ENCODE measurements around the gene MX1. TPM values are rescaled to one million over a fixed set of nuclear protein-coding genes. Genes with fewer than 3 reads are reported as not detected.
"Not testable (repeated sequence)": the region's sequence is repeated elsewhere in the genome, so short reads cannot be mapped to it uniquely, and the experiment has no call there.

MX1 gene
- total RNA-seq, 1 donor from 2014 or later = 19.4 TPM

DNA sequence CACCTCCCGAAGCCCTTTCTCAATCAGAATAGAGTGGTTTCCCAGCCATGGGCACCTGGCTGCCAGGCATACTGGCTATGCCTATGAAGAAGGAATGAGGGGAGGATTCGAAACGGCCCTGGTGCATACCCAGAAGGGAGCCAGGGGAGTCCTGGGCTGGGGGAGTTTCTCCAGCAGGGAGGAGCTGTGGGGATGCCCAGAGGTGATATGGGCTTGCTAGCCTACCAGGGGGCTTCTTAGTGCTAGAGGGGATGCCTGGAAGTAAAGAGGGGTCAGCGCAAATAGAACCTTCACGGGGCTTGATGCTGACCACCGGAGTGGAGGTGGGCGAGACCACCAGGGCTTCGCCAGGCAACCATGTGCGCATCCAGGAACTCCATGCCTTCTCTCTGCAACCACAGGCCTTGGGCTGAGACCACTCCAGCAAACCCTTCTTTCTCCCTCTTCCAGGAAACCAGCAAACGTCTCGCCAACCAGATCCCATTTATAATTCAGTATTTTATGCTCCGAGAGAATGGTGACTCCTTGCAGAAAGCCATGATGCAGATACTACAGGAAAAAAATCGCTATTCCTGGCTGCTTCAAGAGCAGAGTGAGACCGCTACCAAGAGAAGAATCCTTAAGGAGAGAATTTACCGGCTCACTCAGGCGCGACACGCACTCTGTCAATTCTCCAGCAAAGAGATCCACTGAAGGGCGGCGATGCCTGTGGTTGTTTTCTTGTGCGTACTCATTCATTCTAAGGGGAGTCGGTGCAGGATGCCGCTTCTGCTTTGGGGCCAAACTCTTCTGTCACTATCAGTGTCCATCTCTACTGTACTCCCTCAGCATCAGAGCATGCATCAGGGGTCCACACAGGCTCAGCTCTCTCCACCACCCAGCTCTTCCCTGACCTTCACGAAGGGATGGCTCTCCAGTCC, 18.2 kb upstream of the MX1 start:
- no peak for DNase-seq

DNA sequence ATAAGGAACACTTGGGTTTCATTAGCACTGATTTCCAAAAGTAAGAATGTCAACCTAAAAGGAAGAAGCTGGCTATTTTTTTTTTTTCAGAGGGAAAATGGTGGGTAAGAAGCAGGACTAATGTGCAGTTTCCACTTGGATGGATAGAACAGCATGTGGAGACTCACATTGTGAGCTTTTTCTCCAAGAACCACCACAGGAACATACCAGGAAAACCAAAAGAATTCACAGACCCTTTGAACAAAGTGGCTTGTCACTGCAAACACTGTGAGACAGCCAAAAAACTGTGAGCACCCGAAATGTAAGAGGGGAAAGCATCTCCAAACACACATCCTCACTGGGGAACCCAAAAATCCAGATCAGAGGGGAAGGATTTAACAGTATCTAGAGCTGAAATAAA, 15.7 kb upstream of the MX1 start:
- no peak for DNase-seq

DNA sequence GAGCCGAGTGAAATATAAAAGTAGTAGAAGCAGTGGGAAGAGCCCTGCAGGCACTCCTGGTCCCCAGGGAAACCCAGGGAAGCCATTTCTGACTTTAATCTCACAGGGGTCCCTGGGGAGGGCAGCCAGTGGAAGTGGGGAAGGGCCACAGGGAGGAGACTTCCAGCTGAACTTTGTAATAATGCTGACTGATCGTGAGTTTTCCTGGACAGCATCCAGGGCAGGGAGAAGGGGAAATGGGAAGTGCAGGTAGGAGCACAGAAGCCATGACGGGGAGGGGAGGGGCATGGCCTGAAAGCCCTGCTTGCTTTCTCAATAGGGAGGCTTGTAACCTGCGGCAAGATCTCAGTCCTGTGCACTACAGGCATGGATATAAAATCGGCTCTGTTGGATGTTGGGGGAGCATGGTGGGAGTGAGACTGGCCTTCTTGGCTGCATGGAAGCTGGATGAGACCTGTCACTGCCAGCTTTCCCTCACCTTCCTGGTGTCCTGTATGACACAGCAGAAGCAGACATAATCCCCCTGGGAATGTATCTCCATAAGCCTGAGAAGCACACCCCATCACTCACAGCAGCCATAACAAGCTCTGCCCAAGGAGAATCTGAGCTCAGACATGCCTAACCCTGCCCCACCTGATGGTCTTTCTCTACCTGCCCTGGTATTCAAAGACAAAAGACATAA, 15.1 kb upstream of the MX1 start:
- no peak for DNase-seq

DNA sequence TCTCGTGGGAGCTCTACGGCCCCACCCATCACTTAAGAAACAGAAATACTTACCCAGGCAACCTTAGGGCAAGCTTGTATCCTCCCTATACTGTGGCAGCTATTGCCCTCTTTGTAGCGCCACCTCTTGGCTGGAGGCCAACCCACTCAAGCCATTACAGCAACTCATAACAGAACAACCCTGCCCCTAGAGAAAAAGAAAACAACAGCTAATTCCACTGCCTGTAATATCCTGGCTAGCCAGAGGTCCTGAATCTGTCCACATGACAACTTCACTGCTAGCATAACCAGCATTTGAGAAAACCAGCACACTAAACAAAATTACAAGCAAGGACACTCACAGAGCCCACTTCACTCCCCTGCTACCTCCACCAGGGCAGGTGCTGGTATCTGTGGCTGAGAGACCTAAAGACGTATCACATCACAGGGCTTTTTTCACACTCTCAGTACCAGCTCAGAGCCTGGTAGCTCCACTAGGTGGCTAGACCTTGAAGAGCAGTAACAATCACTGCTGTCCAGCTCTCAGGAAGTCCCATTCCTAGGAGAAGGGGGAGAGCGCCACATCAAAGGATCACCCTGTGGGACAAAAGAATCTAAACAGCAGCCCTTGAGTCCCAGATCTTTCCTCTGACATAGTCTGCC, 14.5 kb upstream of the MX1 start:
- DNase-seq = no peak

DNA sequence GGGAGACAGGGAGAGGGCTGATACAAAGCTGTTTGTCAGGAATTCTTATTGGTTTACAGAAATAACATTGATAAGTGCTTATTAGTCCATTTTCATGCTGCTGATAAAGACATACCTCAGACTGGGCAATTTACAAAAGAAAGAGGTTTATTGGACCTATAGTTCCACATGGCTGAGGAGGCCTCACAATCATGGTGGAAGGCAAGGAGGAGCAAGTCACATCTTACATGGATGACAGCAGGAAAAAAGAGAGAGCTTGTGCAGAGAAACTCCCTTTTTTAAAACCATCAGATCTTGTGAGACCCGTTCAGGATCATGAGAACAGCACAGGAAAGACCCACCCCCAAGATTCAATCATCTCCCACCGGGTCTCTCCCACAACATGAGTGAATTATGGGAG, 8.5 kb upstream of the MX1 start:
- DNase-seq = not testable (repeated sequence)

DNA sequence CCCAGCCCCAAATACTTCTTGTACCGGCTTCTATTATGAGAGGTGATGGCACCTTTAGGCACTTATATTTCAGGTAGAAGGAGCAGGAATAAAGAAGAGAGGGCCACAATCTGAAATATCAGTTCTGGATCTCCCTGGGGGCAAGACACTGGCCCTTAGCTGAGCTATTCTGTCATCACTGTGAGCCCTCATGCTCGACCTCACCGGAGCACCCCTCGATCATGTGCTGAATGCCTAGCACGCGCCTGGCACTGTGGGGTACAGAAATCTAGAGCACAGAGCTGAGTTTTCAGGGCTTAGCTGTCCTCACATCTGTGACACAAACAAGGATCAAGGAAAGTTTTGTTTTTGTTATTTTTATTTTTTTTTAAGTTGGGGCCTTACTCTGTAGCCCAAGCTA, 7.6 kb upstream of the MX1 start:
- DNase-seq = no peak

DNA sequence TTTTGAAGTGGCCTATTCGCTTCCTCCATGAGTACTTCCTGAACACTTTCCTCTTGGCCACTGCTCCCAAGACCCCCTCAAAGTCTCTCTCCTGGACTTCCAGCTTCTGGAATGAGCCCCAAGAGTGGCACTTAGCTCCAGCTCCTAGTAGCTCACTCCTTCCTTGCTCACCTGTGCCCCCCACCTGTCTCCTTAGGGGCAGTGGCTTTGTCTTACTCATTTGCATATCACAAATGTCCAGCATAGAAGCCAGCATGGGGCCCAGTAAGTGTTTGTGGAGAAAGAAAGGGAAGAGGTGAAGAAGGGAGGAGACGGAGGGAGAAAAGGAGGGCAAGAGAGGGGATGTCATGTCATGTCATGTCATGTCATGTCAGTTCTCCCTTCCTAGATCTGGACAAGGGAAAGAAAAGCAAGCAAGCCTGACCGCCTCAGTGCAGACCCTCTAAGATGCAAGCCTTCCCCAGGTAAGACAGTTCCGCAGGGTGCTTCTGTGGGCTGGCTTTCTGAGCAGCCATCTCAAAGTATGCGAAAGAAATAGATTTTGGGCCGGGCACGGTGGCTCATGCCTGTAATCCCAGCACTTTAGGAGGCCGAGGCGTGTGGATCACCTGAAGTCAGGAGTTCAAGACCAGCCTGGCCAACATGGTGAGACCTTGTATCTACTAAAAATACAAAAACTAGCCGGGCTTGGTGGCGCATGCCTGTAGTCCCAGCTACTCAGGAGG, 6.9 kb upstream of the MX1 start:
- no peak for DNase-seq

DNA sequence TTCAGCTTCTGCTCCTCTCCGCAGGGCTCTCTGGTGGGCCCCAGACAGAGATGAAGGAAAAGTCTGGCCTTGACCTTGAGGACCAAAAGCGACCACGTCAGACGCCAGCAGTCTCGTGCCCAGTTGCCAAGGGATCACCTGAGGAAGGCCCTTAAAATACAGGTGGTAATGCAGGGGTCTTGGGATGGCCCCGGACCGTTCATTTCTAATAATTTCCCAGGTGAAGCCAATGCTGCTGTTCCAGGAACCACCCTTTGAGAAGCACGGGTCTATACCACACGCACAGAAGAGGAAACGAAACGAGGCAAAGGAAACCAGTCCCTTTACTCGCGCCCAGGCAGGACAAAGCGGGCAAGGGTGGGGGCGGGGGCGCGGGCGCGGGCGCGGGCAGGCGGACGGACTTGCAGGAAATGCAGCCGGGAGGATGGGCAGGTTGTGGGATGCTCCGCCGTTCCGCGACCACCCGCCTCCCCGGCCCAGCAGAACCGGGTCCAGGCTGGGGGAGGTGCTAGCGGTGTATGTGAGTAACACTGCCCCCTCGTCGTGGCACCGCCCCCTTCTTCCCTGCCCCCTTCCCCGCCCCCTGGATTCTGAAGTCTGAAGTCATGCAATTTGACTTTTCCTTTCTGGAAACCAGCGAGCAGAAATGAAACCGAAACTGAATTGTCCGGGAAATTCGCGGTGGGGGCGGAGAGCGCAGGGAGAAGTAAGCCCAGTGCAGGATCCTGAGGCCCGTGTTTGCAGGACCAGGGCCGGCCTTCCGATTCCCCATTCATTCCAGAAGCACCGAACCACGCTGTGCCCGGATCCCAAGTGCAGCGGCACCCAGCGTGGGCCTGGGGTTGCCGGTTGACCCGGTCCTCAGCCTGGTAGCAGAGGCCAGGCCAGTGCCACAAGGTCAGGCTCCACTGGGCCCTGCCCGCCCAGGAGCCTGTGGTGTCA, 5.8 kb upstream of the MX1 start:
- DNase-seq = peak; percentile 95

DNA sequence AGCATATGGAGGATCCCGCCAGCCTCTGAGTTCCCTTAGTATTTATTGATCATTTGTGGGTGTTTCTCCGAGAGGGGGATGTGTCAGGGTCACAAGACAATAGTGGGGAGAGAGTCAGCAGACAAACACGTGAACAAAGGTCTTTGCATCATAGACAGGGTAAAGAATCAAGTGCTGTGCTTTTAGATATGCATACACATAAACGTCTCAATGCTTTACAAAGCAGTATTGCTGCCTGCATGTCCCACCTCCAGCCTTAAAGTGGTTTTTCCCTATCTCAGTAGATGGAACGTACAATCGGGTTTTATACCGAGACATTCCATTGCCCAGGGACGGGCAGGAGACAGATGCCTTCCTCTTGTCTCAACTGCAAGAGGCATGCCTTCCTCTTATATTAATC, 5.0 kb upstream of the MX1 start:
- not testable (repeated sequence) for DNase-seq

DNA sequence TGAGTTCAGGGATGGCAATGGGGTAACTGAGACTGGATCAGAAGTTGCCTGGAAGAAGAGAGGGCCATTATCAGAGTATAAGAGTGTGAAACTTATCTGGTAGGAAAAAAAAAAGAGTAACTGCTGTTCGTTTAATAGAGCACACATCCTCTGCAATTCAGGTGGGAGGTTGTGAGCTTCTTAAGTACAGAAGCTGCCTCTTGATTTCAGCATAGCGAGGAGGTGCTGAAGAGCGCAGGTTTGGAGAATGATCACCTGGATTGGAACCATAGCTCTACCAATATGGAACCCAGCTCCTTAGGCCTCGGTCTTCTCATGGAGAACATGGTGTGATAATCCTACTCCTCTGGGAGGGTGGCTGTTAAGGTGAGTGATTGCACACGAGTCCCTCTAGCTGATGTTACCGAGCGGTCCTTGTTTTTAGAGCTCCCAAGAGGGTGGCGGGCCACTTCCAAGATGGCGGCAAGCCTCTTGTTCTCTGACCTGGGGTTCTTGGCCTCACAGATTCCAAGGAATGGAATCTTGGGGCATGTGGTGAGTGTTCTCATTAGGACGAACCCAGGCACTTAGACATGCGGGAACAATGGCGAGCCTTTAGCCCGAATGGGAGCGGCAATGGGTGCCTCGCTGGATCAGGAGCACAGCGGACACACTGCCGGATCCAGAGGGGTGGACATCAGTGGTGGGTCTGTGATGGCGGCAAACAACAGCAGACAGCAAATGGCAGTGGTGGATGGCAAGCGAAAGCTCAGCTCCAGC, 3.3 kb upstream of the MX1 start:
- no peak for DNase-seq

DNA sequence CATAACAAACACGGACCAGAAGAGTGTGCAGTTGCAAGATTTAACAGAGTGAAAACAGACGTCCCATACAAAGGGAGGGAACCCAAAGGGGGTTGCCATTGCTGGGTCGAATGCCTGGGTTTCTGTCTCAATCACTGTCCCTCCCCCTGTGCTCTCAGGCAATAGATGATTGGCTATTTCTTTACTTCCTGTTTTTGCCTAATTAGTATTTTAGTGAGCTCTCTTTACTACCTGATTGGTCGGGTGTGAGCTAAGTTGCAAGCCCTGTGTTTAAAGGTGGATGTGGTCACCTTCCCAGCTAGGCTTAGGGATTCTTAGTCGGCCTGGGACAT, 2.8 kb upstream of the MX1 start:
- not testable (repeated sequence) for DNase-seq

DNA sequence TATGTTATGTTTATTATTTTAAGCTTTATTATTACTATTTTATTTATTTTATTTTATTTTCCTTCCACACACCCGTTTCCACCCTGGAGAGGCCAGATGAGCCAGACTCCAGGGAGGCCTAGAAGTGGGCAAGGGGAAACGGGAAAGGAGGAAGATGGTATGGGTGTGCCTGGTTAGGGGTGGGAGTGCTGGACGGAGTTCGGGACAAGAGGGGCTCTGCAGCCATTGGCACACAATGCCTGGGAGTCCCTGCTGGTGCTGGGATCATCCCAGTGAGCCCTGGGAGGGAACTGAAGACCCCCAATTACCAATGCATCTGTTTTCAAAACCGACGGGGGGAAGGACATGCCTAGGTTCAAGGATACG, 468 bp upstream of the MX1 start:
- DNase-seq = no peak

DNA sequence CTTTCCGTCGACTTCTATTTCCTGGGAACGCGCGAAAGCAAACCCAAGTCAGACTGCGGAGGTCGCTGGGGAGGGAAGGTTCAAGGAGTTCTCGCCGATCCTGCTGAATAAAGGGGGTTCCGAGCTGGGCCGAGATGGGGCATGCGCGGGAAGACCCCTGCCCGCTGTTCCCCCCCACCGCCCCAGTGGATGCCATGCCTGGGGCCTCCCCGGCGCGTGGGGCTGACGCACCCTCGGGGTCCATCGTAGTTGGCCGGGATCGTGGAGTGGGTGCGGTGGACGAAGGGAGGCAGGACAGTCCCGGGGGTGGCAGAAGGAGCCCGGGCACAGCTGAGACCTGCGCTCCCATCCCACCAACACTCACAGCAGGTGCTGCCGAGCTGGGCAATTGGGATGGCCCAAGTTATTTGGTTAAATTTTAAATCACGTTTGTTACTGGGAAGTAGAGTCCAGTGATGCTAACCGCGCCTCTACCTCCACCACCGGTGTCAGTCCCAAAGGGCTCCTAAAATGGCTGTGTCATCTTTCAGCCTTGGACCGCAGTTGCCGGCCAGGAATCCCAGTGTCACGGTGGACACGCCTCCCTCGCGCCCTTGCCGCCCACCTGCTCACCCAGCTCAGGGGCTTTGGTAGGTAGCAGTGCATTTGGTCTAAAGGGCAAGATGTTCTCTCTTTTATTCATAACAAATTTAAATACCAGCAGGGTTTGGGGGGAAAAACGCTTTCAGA, 801 bp downstream of the MX1 start:
- no peak for DNase-seq

DNA sequence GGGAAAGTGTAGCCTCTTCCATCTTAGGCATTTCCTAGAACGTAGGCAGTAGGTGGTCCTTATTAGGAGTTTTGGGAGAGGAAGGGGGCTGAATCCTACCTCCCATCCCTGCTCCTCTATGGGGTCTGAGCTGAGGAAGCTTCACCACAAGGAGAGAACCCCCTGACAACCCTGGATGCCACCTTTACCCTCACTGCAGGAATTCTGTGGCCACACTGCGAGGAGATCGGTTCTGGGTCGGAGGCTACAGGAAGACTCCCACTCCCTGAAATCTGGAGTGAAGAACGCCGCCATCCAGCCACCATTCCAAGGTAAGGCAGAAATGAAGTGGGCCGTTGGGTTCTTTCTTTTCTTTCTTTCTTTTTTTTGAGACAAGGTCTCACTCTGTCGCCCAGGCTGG, 1.5 kb downstream of the MX1 start:
- no peak for DNase-seq

DNA sequence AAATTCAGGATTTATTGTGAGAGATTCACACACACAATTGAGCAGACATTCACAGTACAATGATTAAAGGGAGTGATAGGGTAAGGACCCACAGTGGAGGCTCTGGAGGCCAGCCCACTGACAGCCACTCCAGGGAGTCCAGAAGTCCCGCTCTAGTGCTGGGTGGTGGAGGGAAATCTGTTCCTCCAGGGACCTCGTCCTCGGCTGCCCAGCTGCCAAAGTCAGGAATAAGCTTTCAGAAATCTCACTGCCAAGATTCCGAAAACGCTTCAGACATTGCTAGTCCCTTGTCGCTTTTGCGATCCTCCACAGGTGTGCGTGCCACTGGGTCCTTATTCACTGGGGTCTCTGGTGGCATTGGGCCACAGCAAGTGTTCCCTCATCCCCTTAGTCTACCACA, 2.3 kb downstream of the MX1 start:
- DNase-seq = no peak

DNA sequence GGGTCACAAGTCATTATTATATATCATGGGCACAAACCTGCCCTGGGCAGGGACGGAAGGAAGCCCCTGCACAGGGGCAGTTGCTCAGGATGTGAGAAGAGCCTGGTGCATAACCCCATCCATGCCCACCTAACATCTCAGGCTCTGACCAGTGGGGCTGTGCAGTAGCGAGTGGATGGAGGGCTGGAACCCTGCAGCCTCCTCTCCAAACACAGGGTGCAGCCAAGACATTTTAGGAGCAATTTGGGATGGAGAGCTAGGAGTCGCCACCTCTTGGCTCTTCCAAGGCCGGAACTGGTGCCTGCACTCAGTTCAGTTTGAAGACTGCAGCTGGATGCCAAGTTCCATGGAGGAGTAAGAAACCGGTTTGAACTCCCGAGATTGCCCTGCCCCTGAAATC, 2.8 kb downstream of the MX1 start:
- no peak for DNase-seq

DNA sequence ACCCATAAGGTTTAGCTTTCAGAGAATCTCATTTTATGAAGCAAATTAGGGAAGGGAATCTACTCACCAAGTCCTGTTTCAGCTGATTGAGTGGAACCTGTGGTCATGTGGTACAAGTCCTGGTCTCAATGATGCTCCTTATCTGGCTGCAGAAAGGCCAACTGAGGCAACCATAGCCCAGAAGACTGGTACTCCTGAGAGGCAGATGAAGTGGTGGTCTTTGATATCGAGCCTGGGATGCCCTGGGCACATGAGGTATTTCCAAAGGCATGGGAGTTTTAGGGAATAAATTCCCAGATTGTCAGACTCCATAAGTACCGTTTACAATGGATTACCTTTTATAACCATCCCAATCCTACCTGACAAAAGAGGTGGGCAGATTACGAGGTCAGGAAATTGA, 3.3 kb downstream of the MX1 start:
- DNase-seq = no peak

DNA sequence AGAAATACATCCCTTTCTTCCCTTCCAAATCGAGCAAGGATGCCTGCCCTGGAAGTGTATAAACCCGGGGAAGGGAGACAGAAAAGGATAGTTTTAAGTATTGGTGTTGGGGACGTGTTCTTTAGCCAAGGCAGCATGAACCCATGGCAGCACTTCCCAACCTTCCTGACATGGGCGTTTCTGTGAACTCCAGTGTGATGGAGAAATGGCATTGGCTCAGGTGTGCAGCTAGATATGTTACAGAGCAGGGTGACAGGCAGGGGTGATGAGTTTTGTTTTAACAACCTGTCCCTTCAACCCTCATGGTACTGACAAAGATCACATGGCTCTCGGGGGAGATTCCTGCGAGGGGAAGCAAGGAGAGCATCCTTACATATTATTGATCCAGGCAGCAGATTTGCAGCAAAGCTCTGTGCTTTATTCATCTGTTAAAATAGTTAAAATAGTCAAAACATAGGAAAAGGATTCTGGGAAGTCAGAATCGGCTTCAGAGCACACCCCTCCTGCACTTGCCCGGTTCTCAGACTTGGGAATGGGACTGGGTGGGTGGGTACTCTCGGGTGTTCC, 4.0 kb downstream of the MX1 start:
- no peak for DNase-seq

DNA sequence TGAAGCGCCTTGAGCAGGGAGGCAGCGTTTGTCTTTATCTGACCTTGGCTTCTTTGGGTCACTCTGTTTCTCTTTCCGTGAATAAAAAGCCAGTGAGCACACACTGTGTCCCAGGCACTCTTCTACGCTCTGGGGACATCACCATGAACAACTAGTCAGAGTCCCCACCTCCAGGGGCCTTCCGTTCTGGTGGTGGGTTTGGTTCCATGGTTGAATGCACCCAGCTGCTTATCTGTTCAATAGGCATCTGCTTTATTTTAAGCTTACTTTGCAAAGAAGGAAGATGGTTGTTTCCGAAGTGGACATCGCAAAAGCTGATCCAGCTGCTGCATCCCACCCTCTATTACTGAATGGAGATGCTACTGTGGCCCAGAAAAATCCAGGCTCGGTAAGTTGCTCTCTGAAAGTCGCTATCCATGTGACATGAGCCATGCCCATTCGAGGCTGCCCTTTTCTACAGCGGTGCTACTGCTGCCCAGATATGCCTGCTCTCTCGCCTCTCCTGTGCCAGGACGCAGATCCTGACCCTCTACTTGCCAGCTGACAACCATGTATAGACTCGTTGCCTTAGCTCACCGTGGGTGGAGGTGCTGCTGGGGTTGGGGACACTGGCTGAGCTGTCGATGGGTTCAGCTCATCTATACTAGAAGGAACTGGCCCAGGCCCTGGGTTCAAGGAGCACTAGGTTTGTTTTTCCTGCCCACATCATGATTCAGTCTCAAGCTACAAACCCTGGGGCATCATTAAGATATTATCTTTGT, 5.9 kb downstream of the MX1 start:
- DNase-seq = no peak
